Measurements from ENCODE around the gene CYCS. TPM values are rescaled to one million over a fixed set of nuclear protein-coding genes. Genes with fewer than 3 reads are reported as not detected.
"Not testable (repeated sequence)": the region's sequence is repeated elsewhere in the genome, so short reads cannot be mapped to it uniquely, and the experiment has no call there.

The CYCS gene
- total and polyA plus RNA-seq, 5 donors from 2014 or later = 119 to 186 (median 146) TPM

DNA sequence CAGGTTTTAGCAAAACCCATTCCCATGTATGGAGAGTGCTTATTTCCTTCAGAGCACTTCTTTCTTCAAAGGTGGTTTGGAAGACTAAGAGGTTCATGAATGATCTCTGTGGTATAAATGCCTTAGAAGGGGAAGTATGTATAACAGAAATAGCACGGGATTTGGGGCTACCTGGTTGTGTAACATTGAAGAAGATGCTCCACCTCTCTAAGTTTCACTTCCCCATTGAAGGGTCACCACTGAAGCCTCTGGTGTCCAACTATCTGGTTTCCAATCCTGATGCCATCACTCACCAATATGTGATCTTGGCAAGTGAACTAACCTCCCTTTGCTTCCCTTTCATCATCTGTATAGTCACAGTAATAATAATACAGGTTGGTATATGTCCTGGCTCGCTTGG is 37.2 kb downstream of the CYCS start:
- Histone ChIP-seq H3K27ac (ENCODE audit: insufficient read depth, low read length, poor library complexity, severe bottlenecking) (no peak overlapping the region), H3K4me1 (ENCODE audit: control insufficient read depth, insufficient read depth, low read length, poor library complexity, severe bottlenecking) (no peaks in the 10 kb centered on the region), H3K27me3 (ENCODE audit: control insufficient read depth, insufficient read depth, low read length) (peaks cover 5% of the 10 kb centered on the region), H3K4me3 (ENCODE audit: low read depth, low read length) (no peak overlapping the region), H3K9me3 (ENCODE audit: control insufficient read depth in 2 of 2, low read length in 2 of 2) (no peaks in the 10 kb centered on the region), H3K36me3 (ENCODE audit: control insufficient read depth, insufficient read depth, low read length) (no peaks in the 10 kb centered on the region)
- H3K4me1 Mint-ChIP-seq = no peaks in the 10 kb centered on the region
- peaks cover 14% of the 10 kb centered on the region for H3K27me3 Mint-ChIP-seq
- no peak overlapping the region for H3K27ac Mint-ChIP-seq
- H3K4me3 Mint-ChIP-seq = no peak overlapping the region
- no peaks in the 10 kb centered on the region for H3K9me3 Mint-ChIP-seq
- DNase-seq (no peak), ATAC-seq (ENCODE audit: low read depth in 2 of 2) (no peak)
- no peaks in the 10 kb centered on the region for H3K36me3 Mint-ChIP-seq

DNA sequence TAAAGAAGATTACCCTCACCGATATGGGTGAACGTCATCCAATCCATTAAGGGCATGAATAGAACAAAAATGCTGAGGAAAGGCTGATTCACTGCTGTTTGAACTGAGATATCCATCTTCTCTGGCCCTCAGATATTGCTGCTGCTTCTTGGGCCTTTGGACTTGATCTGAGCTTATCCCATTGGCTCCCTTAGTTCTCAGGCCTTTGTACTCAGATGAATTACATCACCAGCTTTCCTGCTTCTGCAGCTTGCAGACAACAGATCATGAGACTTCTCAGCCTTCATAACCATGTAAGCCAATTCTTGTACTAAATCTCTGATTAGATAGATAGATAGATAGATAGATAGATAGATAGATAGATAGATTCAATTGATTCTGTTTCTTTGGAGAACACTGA is 40.2 kb downstream of the CYCS start:
- Histone ChIP-seq H3K4me1 (ENCODE audit: control insufficient read depth, insufficient read depth, low read length, poor library complexity, severe bottlenecking) (no peaks in the 10 kb centered on the region), H3K36me3 (ENCODE audit: control insufficient read depth, insufficient read depth, low read length) (no peaks in the 10 kb centered on the region), H3K4me3 (ENCODE audit: low read depth, low read length) (no peak overlapping the region), H3K9me3 (ENCODE audit: control insufficient read depth in 2 of 2, low read length in 2 of 2) (no peaks in the 10 kb centered on the region), H3K27me3 (ENCODE audit: control insufficient read depth, insufficient read depth, low read length) (peaks cover 7% of the 10 kb centered on the region), H3K27ac (ENCODE audit: insufficient read depth, low read length, poor library complexity, severe bottlenecking) (no peak overlapping the region)
- Mint-ChIP-seq H3K27me3 (peaks cover 27% of the 10 kb centered on the region), H3K36me3 (no peaks in the 10 kb centered on the region), H3K4me1 (no peaks in the 10 kb centered on the region), H3K9me3 (no peaks in the 10 kb centered on the region), H3K27ac (no peak overlapping the region), H3K4me3 (no peak overlapping the region)
- no peak for DNase-seq
- no peak for ATAC-seq (ENCODE audit: low read depth in 2 of 2)

DNA sequence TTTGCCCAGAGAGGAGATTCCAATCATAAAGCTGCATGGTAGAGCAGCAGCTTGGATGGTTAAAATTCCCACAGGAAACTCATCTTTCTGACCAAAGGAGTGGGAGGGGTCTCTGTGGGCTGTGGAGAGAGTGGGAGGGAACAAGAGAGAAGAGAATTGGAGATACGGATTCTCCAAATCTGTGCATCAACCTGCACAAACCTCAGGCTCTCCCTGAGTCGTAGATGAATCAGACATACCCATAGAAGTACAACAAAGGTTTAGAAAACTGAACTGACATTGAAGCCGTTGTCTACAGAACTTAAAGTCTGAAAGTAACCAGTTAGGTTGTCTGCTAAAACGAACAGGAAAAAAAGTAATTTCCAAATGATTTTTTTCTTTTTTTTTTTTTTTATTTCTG is 41.9 kb downstream of the CYCS start:
- Mint-ChIP-seq H3K4me3 (no peak overlapping the region), H3K9me3 (no peaks in the 10 kb centered on the region), H3K27ac (no peak overlapping the region), H3K36me3 (no peaks in the 10 kb centered on the region), H3K27me3 (peaks cover 27% of the 10 kb centered on the region), H3K4me1 (no peaks in the 10 kb centered on the region)
- Histone ChIP-seq H3K4me1 (ENCODE audit: control insufficient read depth, insufficient read depth, low read length, poor library complexity, severe bottlenecking) (no peaks in the 10 kb centered on the region), H3K9me3 (ENCODE audit: control insufficient read depth in 2 of 2, low read length in 2 of 2) (no peaks in the 10 kb centered on the region), H3K27ac (ENCODE audit: insufficient read depth, low read length, poor library complexity, severe bottlenecking) (no peak overlapping the region), H3K27me3 (ENCODE audit: control insufficient read depth, insufficient read depth, low read length) (peaks cover 7% of the 10 kb centered on the region), H3K4me3 (ENCODE audit: low read depth, low read length) (no peak overlapping the region), H3K36me3 (ENCODE audit: control insufficient read depth, insufficient read depth, low read length) (no peaks in the 10 kb centered on the region)
- ATAC-seq (ENCODE audit: low read depth in 2 of 2) = no peak
- DNase-seq = no peak

GRCh38 chr7:25082041-25082440 is 43.0 kb downstream of the CYCS start:
- not testable (repeated sequence) for H3K27ac ChIP-seq (ENCODE audit: insufficient read depth, low read length, poor library complexity, severe bottlenecking); DNase-seq; H3K9me3 ChIP-seq (ENCODE audit: control insufficient read depth in 2 of 2, low read length in 2 of 2); H3K36me3 Mint-ChIP-seq; H3K27me3 ChIP-seq (ENCODE audit: control insufficient read depth, insufficient read depth, low read length); H3K36me3 ChIP-seq (ENCODE audit: control insufficient read depth, insufficient read depth, low read length); H3K27ac Mint-ChIP-seq; H3K4me1 Mint-ChIP-seq; H3K4me3 Mint-ChIP-seq; ATAC-seq (ENCODE audit: low read depth in 2 of 2); H3K9me3 Mint-ChIP-seq; H3K4me3 ChIP-seq (ENCODE audit: low read depth, low read length); H3K4me1 ChIP-seq (ENCODE audit: control insufficient read depth, insufficient read depth, low read length, poor library complexity, severe bottlenecking)
- H3K27me3 Mint-ChIP-seq = peaks cover 33% of the 10 kb centered on the region

- H3K4me1 ChIP-seq (ENCODE audit: control insufficient read depth, insufficient read depth, low read length, poor library complexity, severe bottlenecking) = no peaks in the 10 kb centered on the region
- no peaks in the 10 kb centered on the region for H3K4me1 Mint-ChIP-seq
- H3K27me3 Mint-ChIP-seq = peaks cover 20% of the 10 kb centered on the region
- H3K9me3 Mint-ChIP-seq = peaks cover 0 to 1% (median 0%) of the 10 kb centered on the region in 7 donors
- peaks cover 2% of the 10 kb centered on the region for H3K27me3 ChIP-seq (ENCODE audit: control insufficient read depth, insufficient read depth, low read length)
- H3K27ac Mint-ChIP-seq = peak overlapping the region in 1 of 3 donors; percentile 72
- no peak overlapping the region for H3K4me3 Mint-ChIP-seq
- DNase-seq (no peak), ATAC-seq (ENCODE audit: low read depth in 2 of 2) (no peak)
- no peaks in the 10 kb centered on the region for H3K9me3 ChIP-seq (ENCODE audit: control insufficient read depth in 2 of 2, low read length in 2 of 2)
- H3K4me3 ChIP-seq (ENCODE audit: low read depth, low read length) = no peak overlapping the region
- H3K36me3 ChIP-seq (ENCODE audit: control insufficient read depth, insufficient read depth, low read length) = no peaks in the 10 kb centered on the region
- H3K36me3 Mint-ChIP-seq = no peaks in the 10 kb centered on the region
- H3K27ac ChIP-seq (ENCODE audit: insufficient read depth, low read length, poor library complexity, severe bottlenecking) = no peak overlapping the region
Measured at GRCh38 chr7:25077096-25077495, 48.0 kb downstream of the CYCS start.

DNA sequence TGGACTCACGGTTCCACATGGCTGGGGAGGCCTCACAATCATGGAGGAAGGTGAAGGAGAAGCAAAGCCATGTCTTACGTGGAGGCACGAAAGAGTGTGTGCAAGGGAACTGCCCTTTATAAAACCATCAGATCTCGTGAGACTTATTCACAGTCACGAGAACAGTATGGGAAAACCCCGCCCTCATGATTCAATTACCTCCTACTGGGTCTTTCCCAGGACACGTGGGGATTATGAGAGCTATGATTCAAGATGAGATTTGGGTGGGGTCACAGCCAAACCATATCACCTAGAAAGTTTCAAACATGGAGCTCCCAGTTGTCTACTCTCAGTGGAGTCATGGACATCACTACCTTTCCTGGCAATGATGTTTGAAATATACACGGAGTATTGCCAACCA is 49.6 kb downstream of the CYCS start:
- no peak overlapping the region for H3K4me3 ChIP-seq (ENCODE audit: low read depth, low read length)
- ATAC-seq (ENCODE audit: low read depth in 2 of 2) (no peak), DNase-seq (no peak)
- H3K27ac ChIP-seq (ENCODE audit: insufficient read depth, low read length, poor library complexity, severe bottlenecking) = no peak overlapping the region
- Mint-ChIP-seq H3K4me3 (no peak overlapping the region), H3K27me3 (peaks cover 15% of the 10 kb centered on the region), H3K27ac (no peak overlapping the region), H3K36me3 (no peaks in the 10 kb centered on the region), H3K4me1 (no peaks in the 10 kb centered on the region), H3K9me3 (peaks cover 0 to 1% (median 0%) of the 10 kb centered on the region in 7 donors)
- H3K4me1 ChIP-seq (ENCODE audit: control insufficient read depth, insufficient read depth, low read length, poor library complexity, severe bottlenecking) = no peaks in the 10 kb centered on the region
- H3K9me3 ChIP-seq (ENCODE audit: control insufficient read depth in 2 of 2, low read length in 2 of 2) = no peaks in the 10 kb centered on the region
- no peaks in the 10 kb centered on the region for H3K27me3 ChIP-seq (ENCODE audit: control insufficient read depth, insufficient read depth, low read length)
- H3K36me3 ChIP-seq (ENCODE audit: control insufficient read depth, insufficient read depth, low read length) = no peaks in the 10 kb centered on the region

- no peak overlapping the region for H3K4me3 ChIP-seq (ENCODE audit: low read depth, low read length)
- DNase-seq (no peak), ATAC-seq (ENCODE audit: low read depth in 2 of 2) (no peak)
- Mint-ChIP-seq H3K4me3 (no peak overlapping the region), H3K36me3 (no peaks in the 10 kb centered on the region), H3K9me3 (peaks cover 0 to 1% (median 0%) of the 10 kb centered on the region in 7 donors), H3K27me3 (peaks cover 25% of the 10 kb centered on the region), H3K27ac (no peak overlapping the region), H3K4me1 (peaks cover 0 to 10% (median 4%) of the 10 kb centered on the region in 4 donors)
- H3K4me1 ChIP-seq (ENCODE audit: control insufficient read depth, insufficient read depth, low read length, poor library complexity, severe bottlenecking) = peaks cover 3% of the 10 kb centered on the region
- H3K9me3 ChIP-seq (ENCODE audit: control insufficient read depth in 2 of 2, low read length in 2 of 2) = no peaks in the 10 kb centered on the region
- no peaks in the 10 kb centered on the region for H3K36me3 ChIP-seq (ENCODE audit: control insufficient read depth, insufficient read depth, low read length)
- no peaks in the 10 kb centered on the region for H3K27me3 ChIP-seq (ENCODE audit: control insufficient read depth, insufficient read depth, low read length)
- no peak overlapping the region for H3K27ac ChIP-seq (ENCODE audit: insufficient read depth, low read length, poor library complexity, severe bottlenecking)
Measured at GRCh38 chr7:25073451-25073850, 51.6 kb downstream of the CYCS start.

Measured in CD4-positive, CD25-positive, alpha-beta regulatory T cell (primary cell).